Panc1 (cell line): ENCODE measurements around the gene UNC119B. TPM values are rescaled to one million over a fixed set of nuclear protein-coding genes. Genes with fewer than 3 reads are reported as not detected.

ENCODE experiments used
- ATAC-seq: fragments of 200-7000 bp; cut with Tn5 transposase; 2 replicates; pipeline ENCODE4 v1.9.1; 2020; ENCODE audit warnings: mild to moderate bottlenecking, moderate library complexity
- BruUV-seq: library from RNA; stranded (reverse); fragments of 400-500 nt; replicated peaks from 2 replicates; lab custom pipeline; 2021; lab: Mats Ljungman, UMichigan
- CTCF ChIA-PET: fragments of 300-600 bp; sonication (Branson Sonifier 250); formaldehyde crosslinking; loops from one replicate; lab custom pipeline; 2022; ENCODE audit warnings: antibody characterized with exemption; lab: Charles Lee
- POLR2A ChIA-PET: fragments of 300-600 bp; sonication (Branson Sonifier 250); formaldehyde crosslinking; loops from one replicate; lab custom pipeline; 2022; ENCODE audit warnings: antibody characterized with exemption; lab: Charles Lee
- DNase-seq: peaks from one replicate; pipeline ENCODE4 v3.0.0-alpha.2; 2010; ENCODE audit warnings: low read depth, low spot score
- H3K27ac ChIP-seq: 2 replicates; pipeline ENCODE4 v1.5.1; 2011; ENCODE audit warnings: mild to moderate bottlenecking, low read length, inconsistent platforms
- H3K27me3 ChIP-seq: fragments of 200-500 bp; sonication (Bioruptor generic); 2 replicates; pipeline ENCODE4 v1.6.0; 2014; ENCODE audit warnings: low read length, inconsistent platforms; ENCODE audit not compliant: control insufficient read depth, insufficient read depth
- H3K36me3 ChIP-seq: fragments of 200-500 bp; sonication (Bioruptor generic); 2 replicates; pipeline ENCODE4 v1.5.1; 2014; ENCODE audit warnings: inconsistent platforms, mild to moderate bottlenecking, low read length, moderate library complexity; ENCODE audit not compliant: control insufficient read depth, insufficient read depth
- H3K4me1 ChIP-seq: 2 replicates; pipeline ENCODE4 v1.5.1; 2011; ENCODE audit warnings: inconsistent platforms, mild to moderate bottlenecking, low read length, moderate library complexity; ENCODE audit not compliant: control insufficient read depth, insufficient read depth
- H3K4me3 ChIP-seq, 2 experiments: 2 replicates each; pipeline ENCODE4 v1.5.1; 2011 to 2012; ENCODE audit warnings: low read depth in 2 of 2, low read length in 2 of 2, mild to moderate bottlenecking in 2 of 2, inconsistent platforms in 1 of 2, moderate library complexity in 1 of 2
- H3K9me3 ChIP-seq: fragments of 200-500 bp; sonication (Bioruptor generic); 2 replicates; pipeline ENCODE4 v1.5.1; 2014; ENCODE audit warnings: low read depth, mild to moderate bottlenecking, inconsistent platforms, low read length, moderate library complexity; ENCODE audit not compliant: control insufficient read depth, insufficient read depth
- CTCF ChIP-seq: fragments of 450-650 bp; IDR thresholded peaks from 2 replicates; pipeline ENCODE4 v1.5.1; 2017; ENCODE audit warnings: mild to moderate bottlenecking
- POLR2AphosphoS5 ChIP-seq: IDR thresholded peaks from 2 replicates; pipeline ENCODE4 v1.6.1; 2012; ENCODE audit warnings: mild to moderate bottlenecking, low read depth, low read length, moderate library complexity
- REST ChIP-seq, 2 experiments: IDR thresholded peaks; 2 replicates each; pipeline ENCODE4 v1.6.1; 2011 to 2012; ENCODE audit warnings: low read depth in 2 of 2, control low read depth in 1 of 2, low read length in 1 of 2, mild to moderate bottlenecking in 1 of 2, moderate library complexity in 1 of 2; ENCODE audit not compliant: insufficient read depth in 1 of 2
- SIN3A ChIP-seq: IDR thresholded peaks from 2 replicates; pipeline ENCODE4 v1.6.1; 2012; ENCODE audit warnings: low read depth, mild to moderate bottlenecking, low read length, moderate library complexity, borderline replicate concordance; ENCODE audit not compliant: insufficient read depth
- TCF7L2 ChIP-seq: IDR thresholded peaks from 2 replicates; pipeline ENCODE4 v1.6.1; 2011; ENCODE audit warnings: mild to moderate bottlenecking, low read depth, low read length, inconsistent platforms
- in situ Hi-C: cut with HindIII; loops from 2 replicates; pipeline ENCODE4 v1.10.0; 2016; ENCODE audit warnings: low sequenced_read_pairs, low pct_unique_long_range_greater_than_20kb
- intact Hi-C: fragments of 100-400 bp; cut with micrococcal nuclease; formaldehyde crosslinking; loops from one replicate; pipeline ENCODE4 v1.10.0; 2022; ENCODE audit not compliant: unreplicated experiment
- total RNA-seq: library from RNA; stranded (reverse); gene quantifications from one replicate; pipeline ENCODE4 v1.2.1, GENCODE V29; 2021; ENCODE audit not compliant: unreplicated experiment

The UNC119B gene
- total RNA-seq, 1 experiment from 2014 or later = 26.0 TPM

GRCh38 chr12:120662879-120663278, 47.4 kb upstream of the UNC119B start:
- in situ Hi-C loops (no loop called here), intact Hi-C loops (no loop called here)
- CTCF ChIA-PET = interaction anchor here (0.6 kb wide), 1 partner anchor 11 kb away, joined by 6 read pairs; no protein-coding TSS in a partner anchor
- ATAC-seq (no peak), DNase-seq (no peak)
- H3K9me3 ChIP-seq = no peaks in the 10 kb centered on the region
- no peaks in the 10 kb centered on the region for H3K27me3 ChIP-seq
- POLR2A ChIA-PET = interaction anchor here (0.7 kb wide), 1 partner anchor 9 kb away, joined by 7 read pairs; no protein-coding TSS in a partner anchor
- H3K4me3 ChIP-seq = no peak overlapping the region
- BruUV-seq = no TSS peak
- no peaks in the 10 kb centered on the region for H3K4me1 ChIP-seq
- no peak overlapping the region for H3K27ac ChIP-seq
- TF ChIP-seq CTCF (no peak), SIN3A (no peak), REST (IDR thresholded peaks at IDR 0.05; ENCODE audit: insufficient read depth in 1 of 2, low read depth in 2 of 2, low read length in 1 of 2) (no peak), POLR2AphosphoS5 (no peak), TCF7L2 (no peak)
- no peaks in the 10 kb centered on the region for H3K36me3 ChIP-seq

GRCh38 chr12:120663741-120664140, 46.5 kb upstream of the UNC119B start:
- Histone ChIP-seq H3K4me1 (no peaks in the 10 kb centered on the region), H3K36me3 (no peaks in the 10 kb centered on the region), H3K9me3 (no peaks in the 10 kb centered on the region), H3K27me3 (no peaks in the 10 kb centered on the region), H3K27ac (no peak overlapping the region), H3K4me3 (no peak overlapping the region)
- BruUV-seq = no TSS peak
- POLR2A ChIA-PET = interaction anchor here (0.5 kb wide), 1 partner anchor 273 kb away, joined by 6 read pairs; no protein-coding TSS in a partner anchor
- ATAC-seq (no peak; the same call in 1 of the 2 replicates), DNase-seq (no peak)
- TF ChIP-seq TCF7L2 (no peak), POLR2AphosphoS5 (no peak), CTCF (no peak), REST (IDR thresholded peaks at IDR 0.05; ENCODE audit: insufficient read depth in 1 of 2, low read depth in 2 of 2, low read length in 1 of 2) (no peak), SIN3A (no peak)
- CTCF ChIA-PET = interaction anchor here (0.7 kb wide), 1 partner anchor 571 kb away, joined by 4 read pairs; no protein-coding TSS in a partner anchor
- in situ Hi-C loops = no loop called here
- intact Hi-C loops = no loop called here
